GM12878 (cell line): ENCODE results near the gene VCX2. TPM values are rescaled to one million over a fixed set of nuclear protein-coding genes. Genes with fewer than 3 reads are reported as not detected.

Experiments
- ATAC-seq: fragments of 200-7000 bp; cut with Tn5 transposase; 3 replicates; pipeline ENCODE4 v1.9.1; 2020; ENCODE audit warnings: mild to moderate bottlenecking, moderate library complexity
- BruUV-seq: library from RNA; stranded (reverse); fragments of 400-500 nt; replicated peaks from 2 replicates; lab custom pipeline; 2021; lab: Mats Ljungman, UMichigan
- CTCF ChIA-PET: fragments of 300-600 bp; sonication (Branson Sonifier 250); formaldehyde crosslinking; extraction: SDS; loops from one replicate; lab custom pipeline; 2021; ENCODE audit warnings: inconsistent platforms; lab: Yijun Ruan, JAX
- POLR2A ChIA-PET: fragments of 350-600 bp; formaldehyde crosslinking; extraction: SDS; loops from one replicate; lab custom pipeline; 2021; ENCODE audit warnings: inconsistent platforms; lab: Charles Lee
- RAD21 ChIA-PET: fragments of 300-600 bp; sonication (Branson Sonifier 250); formaldehyde crosslinking; loops from one replicate; lab custom pipeline; 2023; ENCODE audit warnings: antibody characterized with exemption; ENCODE audit not compliant: unreplicated experiment; lab: Charles Lee
- SMC1A ChIA-PET: fragments of 300-600 bp; sonication (Branson Sonifier 250); formaldehyde crosslinking; loops from one replicate; lab custom pipeline; 2023; ENCODE audit not compliant: unreplicated experiment, uncharacterized antibody; lab: Charles Lee
- DNase-seq: peaks from one replicate; pipeline ENCODE4 v3.0.0-alpha.2; 2011; ENCODE audit warnings: low read depth, low spot score
- FAIRE-seq: peaks from 3 replicates; lab custom pipeline; 2011; peaks lifted over from hg19 to GRCh38; lab: Jason Lieb, UNC
- H2AFZ ChIP-seq: 2 replicates; pipeline ENCODE4 v1.6.0; 2011; ENCODE audit warnings: low read depth, low read length, control low read depth; ENCODE audit not compliant: control insufficient read depth
- H3K27ac ChIP-seq: 2 replicates; pipeline ENCODE4 v1.5.1; 2011; ENCODE audit warnings: control low read depth; ENCODE audit not compliant: control insufficient read depth, insufficient read depth
- H3K27me3 ChIP-seq, 2 experiments: replicated peaks in 1 of 2; 2 replicates each; pipeline versions ENCODE4 v1.6.0 to v1.6.1; 2011; ENCODE audit warnings: low read length in 1 of 2; ENCODE audit not compliant: control insufficient read depth in 2 of 2, insufficient read depth in 2 of 2
- H3K36me3 ChIP-seq, 2 experiments: 2 replicates each; pipeline ENCODE4 v1.5.1; 2011; ENCODE audit warnings: low read length in 1 of 2; ENCODE audit not compliant: control insufficient read depth in 2 of 2, insufficient read depth in 2 of 2
- H3K4me1 ChIP-seq: 2 replicates; pipeline ENCODE4 v1.6.1; 2011; ENCODE audit warnings: mild to moderate bottlenecking, low read length, moderate library complexity, mixed read lengths; ENCODE audit not compliant: control insufficient read depth, insufficient read depth
- H3K4me2 ChIP-seq: 2 replicates; pipeline ENCODE4 v1.6.0; 2011; ENCODE audit warnings: control low read depth; ENCODE audit not compliant: control insufficient read depth, insufficient read depth
- H3K4me3 ChIP-seq: fragments of 200-600 bp; sonication (generic); 2 replicates; pipeline ENCODE4 v1.5.1; 2016
- H3K79me2 ChIP-seq: 2 replicates; pipeline ENCODE4 v1.6.0; 2011; ENCODE audit warnings: low read length; ENCODE audit not compliant: control insufficient read depth, insufficient read depth
- H3K9ac ChIP-seq: 2 replicates; pipeline ENCODE4 v1.8.0; 2011; ENCODE audit warnings: low read length, control low read depth, mixed read lengths; ENCODE audit not compliant: control insufficient read depth, insufficient read depth
- H3K9me3 ChIP-seq: replicated peaks from 3 replicates; pipeline ENCODE4 v1.5.1; 2011; ENCODE audit warnings: mild to moderate bottlenecking, low read length; ENCODE audit not compliant: control insufficient read depth, insufficient read depth
- H4K20me1 ChIP-seq: 2 replicates; pipeline ENCODE4 v1.6.0; 2011; ENCODE audit not compliant: control insufficient read depth, insufficient read depth
- BACH1 ChIP-seq: fragments of 450-650 bp; IDR thresholded peaks from 2 replicates; pipeline ENCODE4 v1.6.1; 2017; ENCODE audit warnings: mild to moderate bottlenecking, borderline replicate concordance
- BCL3 ChIP-seq: IDR thresholded peaks from 2 replicates; pipeline ENCODE4 v1.6.1; 2011; ENCODE audit warnings: borderline replicate concordance, low read depth, mild to moderate bottlenecking, moderate library complexity, low read length; ENCODE audit not compliant: insufficient read depth, poor library complexity, severe bottlenecking
- BHLHE40 ChIP-seq, 2 experiments: fragments of 450-650 bp in 1 of 2; IDR thresholded peaks; 2 replicates each; pipeline ENCODE4 v1.6.1; 2011 to 2017; ENCODE audit warnings: low read depth in 2 of 2, borderline replicate concordance in 1 of 2, improper control_type of control experiment in 1 of 2, low read length in 1 of 2, mild to moderate bottlenecking in 1 of 2
- CBX3 ChIP-seq: fragments of 200-600 bp; sonication (generic); IDR thresholded peaks from 2 replicates; pipeline ENCODE4 v1.6.1; 2016; ENCODE audit warnings: low read depth, borderline replicate concordance
- EED ChIP-seq: sonication (generic); IDR thresholded peaks from 2 replicates; pipeline ENCODE4 v1.6.1; 2016; ENCODE audit warnings: antibody characterized with exemption, low read depth
- HDGF ChIP-seq: fragments of 450-650 bp; IDR thresholded peaks from 2 replicates; pipeline ENCODE4 v1.6.1; 2016; ENCODE audit warnings: antibody characterized with exemption
- MXI1 ChIP-seq: fragments of 150-350 bp; IDR thresholded peaks from 2 replicates; pipeline ENCODE4 v1.6.1; 2011; ENCODE audit warnings: low read depth, mild to moderate bottlenecking, inconsistent platforms, low read length, improper control_type of control experiment
- SMAD5 ChIP-seq: IDR thresholded peaks from 2 replicates; pipeline ENCODE4 v1.6.1; 2016; ENCODE audit warnings: antibody characterized with exemption, low read depth
- SMC3 ChIP-seq: IDR thresholded peaks from 2 replicates; pipeline ENCODE4 v1.6.1; 2011; ENCODE audit warnings: low read length, improper control_type of control experiment, borderline replicate concordance
- SREBF2 ChIP-seq: IDR thresholded peaks from 2 replicates; pipeline ENCODE4 v1.6.1; 2012; ENCODE audit warnings: mild to moderate bottlenecking, low read length
- SUZ12 ChIP-seq: fragments of 200-600 bp; sonication (generic); IDR thresholded peaks from one replicate; pipeline ENCODE4 v1.6.1; 2018; ENCODE audit warnings: antibody characterized with exemption, mild to moderate bottlenecking; ENCODE audit not compliant: unreplicated experiment
- TAF1 ChIP-seq: IDR thresholded peaks from 2 replicates; pipeline ENCODE4 v1.6.1; 2011; ENCODE audit warnings: mild to moderate bottlenecking, low read depth, low read length, borderline replicate concordance
- ZBED1 ChIP-seq: IDR thresholded peaks from 2 replicates; pipeline ENCODE4 v1.6.1; 2016; ENCODE audit warnings: borderline replicate concordance
- ZBTB4 ChIP-seq: fragments of 450-650 bp; formaldehyde crosslinking; IDR thresholded peaks from 2 replicates; pipeline ENCODE4 v1.4.0; 2022; ENCODE audit warnings: mild to moderate bottlenecking, moderate library complexity
- ZNF207 ChIP-seq: fragments of 450-650 bp; IDR thresholded peaks from 2 replicates; pipeline ENCODE4 v1.6.1; 2014; ENCODE audit warnings: antibody characterized with exemption, mild to moderate bottlenecking, borderline replicate concordance
- ZNF24 ChIP-seq: fragments of 450-650 bp; IDR thresholded peaks from 2 replicates; pipeline ENCODE4 v1.6.1; 2017; ENCODE audit warnings: antibody characterized with exemption, mild to moderate bottlenecking
- ZNF622 ChIP-seq: fragments of 450-650 bp; IDR thresholded peaks from 2 replicates; pipeline ENCODE4 v1.6.1; 2017; ENCODE audit warnings: mild to moderate bottlenecking, inconsistent platforms
- WGBS: methylation state at CpG from one replicate; pipeline ENCODE4 v1.1.6; 2016; ENCODE audit warnings: low lambda C conversion rate; ENCODE audit not compliant: insufficient replicate concordance, insufficient coverage; ENCODE audit errors: missing lambda C conversion rate; 5-methylcytosine and 5-hydroxymethylcytosine counted together
- in situ Hi-C: fragments of 300-500 bp; cut with MboI; formaldehyde crosslinking; loops from 9 replicates; pipeline ENCODE4 v1.14.3; 2018; ENCODE audit warnings: mixed read lengths
- intact Hi-C: fragments of 100-400 bp; cut with micrococcal nuclease; formaldehyde crosslinking; loops from one replicate; pipeline ENCODE4 v1.14.2; 2022; ENCODE audit not compliant: unreplicated experiment
- polyA plus RNA-seq, 11 experiments: library from polyadenylated mRNA; depleted of rRNA in 4 of 11; unstranded in 6 of 11; stranded (reverse) in 5 of 11; fragments of >200 nt; fragmentation: Nextera tagmentation in 4 of 11; fragmentation: Illumina TruSeq in 1 of 11; extraction: Ambion mirVana in 4 of 11; extraction: Trizol in 1 of 11; gene quantifications; 1 replicate in 1 of 11; 2 replicates in 10 of 11; pipeline versions ENCODE4 v1.2.1 to v1.2.3, GENCODE V29; 2011 to 2016; ENCODE audit warnings: inconsistent platforms in 2 of 11, missing spikeins in 2 of 11, low read depth in 1 of 11
- total RNA-seq, 4 experiments: library from RNA; depleted of rRNA in 3 of 4; stranded (reverse); fragments of >200 nt in 3 of 4; fragmentation: Illumina TruSeq in 1 of 4; extraction: Trizol in 1 of 4; gene quantifications; 2 replicates each; pipeline versions ENCODE4 v1.2.1 to v1.2.3, GENCODE V29; 2013 to 2021
- TF ChIP-seq, protein P1 (sequence below): fragments of 450-650 bp; IDR thresholded peaks from 2 replicates; pipeline ENCODE4 v1.6.1; 2014; ENCODE audit warnings: mild to moderate bottlenecking
- TF ChIP-seq, protein P2 (sequence below): IDR thresholded peaks from 2 replicates; pipeline ENCODE4 v1.6.1; 2012; ENCODE audit warnings: low read depth, low read length, improper control_type of control experiment

The VCX2 gene
- total and polyA plus RNA-seq, 10 of the 15 experiments (the other 5 are each of a cell fraction or from before 2014, with no cell fraction given): not detected

GRCh38 chrX:8191022-8191421 is 20.0 kb upstream of the VCX2 start:
- ChIA-PET SMC1A (no interaction called here), POLR2A (no interaction called here)

More at GRCh38 chrX:8191022-8191421, 20.0 kb upstream of the VCX2 start:
- BruUV-seq: no TSS peak
- H3K4me2 ChIP-seq: no peak overlapping the region
- ChIA-PET CTCF (no interaction called here), RAD21 (no interaction called here)
- in situ Hi-C loops: no loop called here
- 65% methylated on average over 8 of the region's 8 CpGs for WGBS
- no peaks in the 10 kb centered on the region for H3K79me2 ChIP-seq
- no peaks in the 10 kb centered on the region for H3K27me3 ChIP-seq
- FAIRE-seq (no peak), DNase-seq (no peak), ATAC-seq (no peak)
- no peak overlapping the region for H3K9ac ChIP-seq
- no peak overlapping the region for H3K27ac ChIP-seq
- H3K4me3 ChIP-seq: no peak overlapping the region
- no peaks in the 10 kb centered on the region for H3K36me3 ChIP-seq
- TF ChIP-seq, protein P1, sequence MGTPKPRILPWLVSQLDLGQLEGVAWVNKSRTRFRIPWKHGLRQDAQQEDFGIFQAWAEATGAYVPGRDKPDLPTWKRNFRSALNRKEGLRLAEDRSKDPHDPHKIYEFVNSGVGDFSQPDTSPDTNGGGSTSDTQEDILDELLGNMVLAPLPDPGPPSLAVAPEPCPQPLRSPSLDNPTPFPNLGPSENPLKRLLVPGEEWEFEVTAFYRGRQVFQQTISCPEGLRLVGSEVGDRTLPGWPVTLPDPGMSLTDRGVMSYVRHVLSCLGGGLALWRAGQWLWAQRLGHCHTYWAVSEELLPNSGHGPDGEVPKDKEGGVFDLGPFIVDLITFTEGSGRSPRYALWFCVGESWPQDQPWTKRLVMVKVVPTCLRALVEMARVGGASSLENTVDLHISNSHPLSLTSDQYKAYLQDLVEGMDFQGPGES: no peak
- no peak for TF ChIP-seq ZBED1
- TF ChIP-seq BACH1: no peak
- TF ChIP-seq SMC3: no peak
- TF ChIP-seq, protein P2, sequence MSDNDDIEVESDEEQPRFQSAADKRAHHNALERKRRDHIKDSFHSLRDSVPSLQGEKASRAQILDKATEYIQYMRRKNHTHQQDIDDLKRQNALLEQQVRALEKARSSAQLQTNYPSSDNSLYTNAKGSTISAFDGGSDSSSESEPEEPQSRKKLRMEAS: no peak
- no peak for TF ChIP-seq ZBTB4
- no peak for TF ChIP-seq ZNF24
- TF ChIP-seq BHLHE40 (IDR thresholded peaks at IDR 0.05; ENCODE audit: borderline replicate concordance in 1 of 2, low read depth in 2 of 2, low read length in 1 of 2): no peak
- no peak for TF ChIP-seq SREBF2
- TF ChIP-seq ZNF207: no peak
- no peak for TF ChIP-seq MXI1
- no peak for TF ChIP-seq CBX3
- no peak for TF ChIP-seq EED
- TF ChIP-seq SMAD5: no peak
- TF ChIP-seq TAF1: no peak
- TF ChIP-seq BCL3: no peak
- TF ChIP-seq HDGF: no peak
- TF ChIP-seq SUZ12: no peak
- no peak for TF ChIP-seq ZNF622
- H3K4me1 ChIP-seq: no peaks in the 10 kb centered on the region
- no peaks in the 10 kb centered on the region for H3K9me3 ChIP-seq
- intact Hi-C loops: no loop called here
- no peaks in the 10 kb centered on the region for H4K20me1 ChIP-seq
- H2AFZ ChIP-seq: no peak overlapping the region
